Left renal cortex interstitium (tissue), 4 donors: Measurements from ENCODE around the gene RGS12. TPM values are rescaled to one million over a fixed set of nuclear protein-coding genes. Genes with fewer than 3 reads are reported as not detected.

ENCODE experiments used
- DNase-seq, 4 donors: peaks; one replicate each; pipeline ENCODE4 v3.0.0-alpha.2; 2013; ENCODE audit warnings: low read depth in 4 of 4, low spot score in 2 of 4, missing footprints in 1 of 4
- polyA plus RNA-seq, 4 donors: library from polyadenylated mRNA; unstranded; fragments of 120-200 nt; gene quantifications; one replicate each; pipeline ENCODE4 v1.2.1, GENCODE V29; 2013; ENCODE audit not compliant: insufficient read length in 4 of 4

RGS12 gene
- polyA plus RNA-seq, 4 donors = 31.4 to 64.4 (median 50.5) TPM

DNA sequence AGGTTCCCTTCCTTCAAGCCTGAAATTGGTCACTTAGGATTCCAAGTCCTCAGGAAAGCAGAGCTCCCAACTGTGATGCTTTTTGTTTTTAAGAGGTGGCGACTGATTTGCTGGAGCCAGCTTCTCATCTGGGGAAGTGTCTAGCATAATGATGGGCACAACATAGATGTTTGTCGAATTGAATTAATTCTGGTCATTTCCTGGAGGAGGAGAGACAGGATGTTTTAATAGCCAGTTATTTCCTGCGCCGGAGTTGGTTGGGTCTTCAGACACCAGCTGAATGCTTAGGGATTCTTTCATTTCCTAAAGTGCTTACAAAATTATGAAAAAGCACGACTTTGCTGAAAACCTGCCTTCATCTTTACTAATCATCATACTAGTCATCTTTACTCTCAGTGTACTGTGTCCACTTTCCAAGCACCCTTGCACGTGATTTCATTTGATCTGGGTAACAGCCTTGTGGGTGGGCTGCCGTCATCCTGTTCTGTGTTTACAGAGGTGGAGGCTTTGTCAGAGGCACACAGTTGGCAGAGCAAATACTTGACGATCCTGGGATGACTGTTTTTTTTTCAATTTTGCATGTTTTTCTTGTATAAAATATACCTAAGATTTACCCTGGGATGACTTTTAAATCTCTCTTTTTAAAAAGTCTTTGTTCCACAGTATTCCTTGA is 49.5 kb downstream of the RGS12 start:
- no peak for DNase-seq

Other genes with a start within 250 kb of the RGS12 start
- not detected for gene HTT-AS, start 218.5 kb upstream of the RGS12 start, polyA plus RNA-seq
- gene HTT, start 218.3 kb upstream of the RGS12 start, polyA plus RNA-seq = 10 to 100 TPM; 28.6 to 41.3 (median 33.3) TPM
- gene MSANTD1, start 43.9 kb upstream of the RGS12 start, polyA plus RNA-seq = 1 to 10 TPM in 1 of 4 donors, under 1 TPM in 3; 0.21 to 1.2 (median 0.60) TPM
- gene HGFAC, start 148.9 kb downstream of the RGS12 start, polyA plus RNA-seq = 1 to 10 TPM in 3 of 4 donors, under 1 TPM in 1; 0.78 to 4.1 (median 1.7) TPM
- 1 to 10 TPM; 2.0 to 3.4 (median 2.5) TPM for gene DOK7, start 170.3 kb downstream of the RGS12 start, polyA plus RNA-seq
- 100 to 1,000 TPM; 188 to 268 (median 218) TPM for gene LRPAP1, start 239.4 kb downstream of the RGS12 start, polyA plus RNA-seq